ENCODE results near the gene GSTCD. TPM values are rescaled to one million over a fixed set of nuclear protein-coding genes. Genes with fewer than 3 reads are reported as not detected.

Gene GSTCD
- total RNA-seq, 1 experiment from 2014 or later = 29.0 TPM

- no peak overlapping the region for H3K4me3 ChIP-seq (ENCODE audit: low read depth, low read length, poor library complexity, severe bottlenecking)
- no peak for DNase-seq (ENCODE audit: low spot score)
- intact Hi-C loops (cut with micrococcal nuclease; ENCODE audit: unreplicated experiment) = no loop called here
- H3K36me3 ChIP-seq (ENCODE audit: insufficient read depth, low read length, poor library complexity, severe bottlenecking) = no peaks in the 10 kb centered on the region
- H3K27ac ChIP-seq (ENCODE audit: low read depth, low read length, poor library complexity, severe bottlenecking) = no peak overlapping the region
- no peaks in the 10 kb centered on the region for H3K4me1 ChIP-seq (ENCODE audit: insufficient read depth, low read length, poor library complexity, severe bottlenecking)
- ChIA-PET POLR2A (ENCODE audit: low non-redundant PET) (no interaction called here), CTCF (no interaction called here)
- H3K9me3 ChIP-seq (ENCODE audit: low read depth, low read length, poor library complexity, severe bottlenecking) = no peaks in the 10 kb centered on the region
- TF ChIP-seq EZH2 (IDR thresholded peaks at IDR 0.05; ENCODE audit: borderline replicate concordance, low read depth, low read length, poor library complexity, severe bottlenecking) (no peak), CTCF (conservative IDR thresholded peaks at IDR 0.05; ENCODE audit: low read depth, low read length) (no peak)
- H3K27me3 ChIP-seq (replicated peaks; ENCODE audit: insufficient read depth, low read depth, low read length, poor library complexity) = no peaks in the 10 kb centered on the region
- no TSS peak for BruUV-seq (replicated peaks)
Measured at GRCh38 chr4:105871997-105872396, 163.4 kb downstream of the GSTCD start.

DNA sequence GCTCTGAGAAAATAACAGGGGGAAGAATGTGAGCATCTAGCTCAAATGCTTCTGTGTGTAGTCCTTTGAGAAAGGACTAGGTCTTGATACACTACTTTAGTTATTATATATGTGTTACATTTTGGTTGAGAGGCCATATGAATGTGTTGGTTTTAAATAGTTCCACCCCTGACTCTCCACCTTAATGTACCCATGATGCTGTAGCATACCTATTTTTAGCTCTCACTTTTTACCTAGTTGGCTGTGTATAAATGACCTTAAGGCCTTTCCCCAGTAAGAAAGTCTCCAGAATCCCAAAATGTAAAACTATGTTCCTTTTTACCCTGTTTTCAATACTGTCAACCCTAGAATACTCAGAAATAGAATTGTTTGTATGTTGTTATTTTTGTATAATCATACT, 166.6 kb downstream of the GSTCD start:
- no peak for DNase-seq (ENCODE audit: low spot score)
- BruUV-seq (replicated peaks) = no TSS peak
- no peak overlapping the region for H3K27ac ChIP-seq (ENCODE audit: low read depth, low read length, poor library complexity, severe bottlenecking)
- H3K9me3 ChIP-seq (ENCODE audit: low read depth, low read length, poor library complexity, severe bottlenecking) = no peaks in the 10 kb centered on the region
- ChIA-PET CTCF (no interaction called here), POLR2A (ENCODE audit: low non-redundant PET) (no interaction called here)
- H3K27me3 ChIP-seq (replicated peaks; ENCODE audit: insufficient read depth, low read depth, low read length, poor library complexity) = no peaks in the 10 kb centered on the region
- no peak overlapping the region for H3K4me3 ChIP-seq (ENCODE audit: low read depth, low read length, poor library complexity, severe bottlenecking)
- intact Hi-C loops (cut with micrococcal nuclease; ENCODE audit: unreplicated experiment) = no loop called here
- no peaks in the 10 kb centered on the region for H3K36me3 ChIP-seq (ENCODE audit: insufficient read depth, low read length, poor library complexity, severe bottlenecking)
- no peak for TF ChIP-seq EZH2 (IDR thresholded peaks at IDR 0.05; ENCODE audit: borderline replicate concordance, low read depth, low read length, poor library complexity, severe bottlenecking)
- TF ChIP-seq CTCF (conservative IDR thresholded peaks at IDR 0.05; ENCODE audit: low read depth, low read length) = no peak
- no peaks in the 10 kb centered on the region for H3K4me1 ChIP-seq (ENCODE audit: insufficient read depth, low read length, poor library complexity, severe bottlenecking)

- H3K27me3 ChIP-seq (replicated peaks; ENCODE audit: insufficient read depth, low read depth, low read length, poor library complexity) = no peaks in the 10 kb centered on the region
- intact Hi-C loops (cut with micrococcal nuclease; ENCODE audit: unreplicated experiment) = no loop called here
- TF ChIP-seq EZH2 (IDR thresholded peaks at IDR 0.05; ENCODE audit: borderline replicate concordance, low read depth, low read length, poor library complexity, severe bottlenecking) (no peak), CTCF (conservative IDR thresholded peaks at IDR 0.05; ENCODE audit: low read depth, low read length) (no peak)
- no peak overlapping the region for H3K4me3 ChIP-seq (ENCODE audit: low read depth, low read length, poor library complexity, severe bottlenecking)
- no peaks in the 10 kb centered on the region for H3K36me3 ChIP-seq (ENCODE audit: insufficient read depth, low read length, poor library complexity, severe bottlenecking)
- DNase-seq (ENCODE audit: low spot score) = no peak
- ChIA-PET CTCF (no interaction called here), POLR2A (ENCODE audit: low non-redundant PET) (no interaction called here)
- no peaks in the 10 kb centered on the region for H3K9me3 ChIP-seq (ENCODE audit: low read depth, low read length, poor library complexity, severe bottlenecking)
- H3K4me1 ChIP-seq (ENCODE audit: insufficient read depth, low read length, poor library complexity, severe bottlenecking) = no peaks in the 10 kb centered on the region
- H3K27ac ChIP-seq (ENCODE audit: low read depth, low read length, poor library complexity, severe bottlenecking) = no peak overlapping the region
- no TSS peak for BruUV-seq (replicated peaks)
Measured at GRCh38 chr4:105878668-105879067, 170.1 kb downstream of the GSTCD start.
